IPS-18c (cell line): ENCODE measurements around the gene ING2.
"Not testable (repeated sequence)": the region's sequence is repeated elsewhere in the genome, so short reads cannot be mapped to it uniquely, and the experiment has no call there.

Experiments
- H3K4me3 ChIP-seq: 2 replicates; pipeline ENCODE4 v1.7.0; 2013; ENCODE audit warnings: low read depth, mild to moderate bottlenecking, low read length, moderate library complexity; ENCODE audit not compliant: insufficient read depth
- H3K9me3 ChIP-seq: one replicate; pipeline ENCODE4 v1.6.1; 2013; ENCODE audit warnings: mild to moderate bottlenecking, low read length, moderate library complexity; ENCODE audit not compliant: control insufficient read depth, insufficient read depth

ING2 gene, protein sequence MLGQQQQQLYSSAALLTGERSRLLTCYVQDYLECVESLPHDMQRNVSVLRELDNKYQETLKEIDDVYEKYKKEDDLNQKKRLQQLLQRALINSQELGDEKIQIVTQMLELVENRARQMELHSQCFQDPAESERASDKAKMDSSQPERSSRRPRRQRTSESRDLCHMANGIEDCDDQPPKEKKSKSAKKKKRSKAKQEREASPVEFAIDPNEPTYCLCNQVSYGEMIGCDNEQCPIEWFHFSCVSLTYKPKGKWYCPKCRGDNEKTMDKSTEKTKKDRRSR

GRCh38 chr4:183504930-183505610 lies at the start of gene ING2:
TSS of gene ING2 (plus strand) at chr4:183505058. CDS start at chr4:183505196, 138 bp downstream.
- Histone ChIP-seq H3K4me3 (peak within 1 kb of the TSS; percentile 95), H3K9me3 (no peaks in the 10 kb centered on the region)

GRCh38 chr4:183455431-183456195 lies 49.2 kb upstream of the ING2 start:
- peaks cover 4% of the 10 kb centered on the region for H3K9me3 ChIP-seq
- no peak overlapping the region for H3K4me3 ChIP-seq

DNA sequence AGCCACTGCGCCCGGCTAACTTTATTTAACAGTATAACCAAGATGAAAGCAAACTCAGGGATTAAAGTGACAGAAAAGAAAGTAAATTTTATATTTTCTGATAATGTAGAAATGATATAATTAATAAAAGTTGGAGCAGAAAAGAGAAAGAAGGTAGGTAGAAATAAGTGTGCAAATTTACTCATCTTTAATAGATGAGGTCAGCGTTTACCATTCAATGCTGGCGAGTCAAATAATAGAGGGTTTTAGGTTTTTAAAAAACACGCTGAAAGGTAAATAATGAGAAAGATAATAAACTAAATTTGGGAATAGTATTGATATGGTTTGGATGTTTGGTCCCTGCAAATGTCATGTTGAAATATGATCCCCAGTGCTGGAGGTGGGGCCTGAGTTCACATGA lies 46.9 kb upstream of the ING2 start:
- H3K9me3 ChIP-seq, result peaks cover 2% of the 10 kb centered on the region
- H3K4me3 ChIP-seq, result no peak overlapping the region

- H3K4me3 ChIP-seq, H3K9me3 ChIP-seq: not testable (repeated sequence)
Observed at GRCh38 chr4:183463903-183464619, 40.8 kb upstream of the ING2 start.

- H3K4me3 ChIP-seq, H3K9me3 ChIP-seq: not testable (repeated sequence)
Observed at GRCh38 chr4:183465879-183466278, 39.0 kb upstream of the ING2 start.

DNA sequence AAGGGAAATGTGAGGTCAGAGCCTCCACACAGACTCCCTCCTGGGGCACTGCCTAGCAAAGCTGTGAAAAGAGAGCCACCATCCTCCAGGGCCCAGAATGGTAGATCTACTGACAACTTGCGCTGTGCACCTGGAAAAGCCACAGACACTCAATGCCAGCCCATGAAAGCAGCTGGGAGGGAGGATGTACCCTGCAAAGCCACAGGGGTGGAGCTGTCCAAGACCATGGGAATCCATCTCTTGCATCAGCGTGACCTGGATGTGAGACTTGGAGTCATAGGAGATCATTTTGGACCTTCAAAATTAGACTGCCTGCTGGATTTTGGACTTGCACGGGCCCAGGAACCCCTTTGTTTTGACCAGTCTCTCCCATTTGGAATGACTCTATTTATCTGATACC lies 37.6 kb upstream of the ING2 start:
- no peak overlapping the region for H3K4me3 ChIP-seq
- no peaks in the 10 kb centered on the region for H3K9me3 ChIP-seq

GRCh38 chr4:183468210-183469095 lies 36.4 kb upstream of the ING2 start:
- H3K9me3 ChIP-seq, result no peaks in the 10 kb centered on the region
- no peak overlapping the region for H3K4me3 ChIP-seq

DNA sequence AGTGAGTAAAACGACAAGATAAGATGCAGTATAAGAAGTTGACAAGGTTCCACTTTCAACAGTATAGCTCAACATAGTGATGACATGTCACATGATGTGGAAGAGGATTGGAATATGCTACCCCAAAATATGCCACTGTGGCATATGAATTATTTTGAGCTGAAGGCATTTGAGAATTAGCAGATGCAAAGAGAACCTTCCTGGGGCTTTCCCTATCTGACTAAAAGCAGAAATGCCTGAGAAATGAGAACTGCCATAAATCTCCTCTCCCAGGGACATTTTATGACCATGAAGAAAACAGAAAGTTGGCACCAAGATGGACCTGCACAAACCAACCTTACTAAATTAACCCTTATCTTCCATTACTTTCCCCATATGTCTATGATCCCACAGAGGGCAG lies 35.6 kb upstream of the ING2 start:
- no peaks in the 10 kb centered on the region for H3K9me3 ChIP-seq
- H3K4me3 ChIP-seq, result no peak overlapping the region

DNA sequence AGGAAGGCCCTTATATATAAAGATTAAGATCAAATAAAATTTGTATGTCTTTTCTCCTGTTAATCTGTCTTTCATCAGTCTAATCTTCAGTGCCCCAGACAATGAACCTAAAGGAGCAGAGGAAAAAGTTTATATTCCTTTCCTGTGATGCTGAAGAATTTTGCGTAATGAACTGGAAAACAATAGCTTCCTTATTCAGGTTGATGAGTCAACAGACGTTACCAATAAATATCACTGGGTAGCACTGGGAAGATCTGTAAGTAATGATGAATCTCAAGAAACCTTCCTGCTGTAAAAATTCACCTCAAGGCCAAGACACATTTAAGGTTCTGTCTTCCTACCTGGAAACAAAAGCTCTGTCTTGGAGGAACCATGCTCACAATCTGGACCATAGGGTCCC lies 34.9 kb upstream of the ING2 start:
- H3K4me3 ChIP-seq, result no peak overlapping the region
- no peaks in the 10 kb centered on the region for H3K9me3 ChIP-seq

- no peaks in the 10 kb centered on the region for H3K9me3 ChIP-seq
Observed at GRCh38 chr4:183470821-183471220, 34.0 kb upstream of the ING2 start.

GRCh38 chr4:183471946-183472708 lies 32.7 kb upstream of the ING2 start:
- Histone ChIP-seq H3K9me3 (no peaks in the 10 kb centered on the region), H3K4me3 (no peak overlapping the region)

More at GRCh38 chr4:183470821-183471220, 34.0 kb upstream of the ING2 start:
- H3K4me3 ChIP-seq, result no peak overlapping the region

GRCh38 chr4:183478123-183478522 lies 26.7 kb upstream of the ING2 start:
- no peaks in the 10 kb centered on the region for H3K9me3 ChIP-seq
- no peak overlapping the region for H3K4me3 ChIP-seq

DNA sequence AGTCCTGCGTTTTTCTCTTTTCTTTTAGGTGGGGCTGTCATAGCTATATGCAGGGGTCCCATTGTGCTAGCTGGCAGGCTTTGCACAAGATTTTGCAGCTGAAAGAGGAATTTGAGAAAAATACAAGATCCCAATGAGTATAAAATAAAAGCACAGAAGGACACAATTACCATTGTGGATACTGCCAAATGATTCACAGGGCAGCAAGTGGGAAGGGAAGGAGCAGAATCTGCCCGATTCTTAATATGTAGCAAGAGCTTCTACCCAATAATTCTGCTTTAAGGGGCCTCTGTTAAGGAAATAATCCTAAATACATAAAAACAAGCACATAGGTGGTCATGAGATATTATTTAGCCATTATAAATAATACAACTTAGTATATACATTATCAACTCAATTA lies 25.9 kb upstream of the ING2 start:
- H3K9me3 ChIP-seq, result no peaks in the 10 kb centered on the region
- no peak overlapping the region for H3K4me3 ChIP-seq

- H3K4me3 ChIP-seq, H3K9me3 ChIP-seq: not testable (repeated sequence)
Observed at GRCh38 chr4:183482515-183483095, 22.3 kb upstream of the ING2 start.

DNA sequence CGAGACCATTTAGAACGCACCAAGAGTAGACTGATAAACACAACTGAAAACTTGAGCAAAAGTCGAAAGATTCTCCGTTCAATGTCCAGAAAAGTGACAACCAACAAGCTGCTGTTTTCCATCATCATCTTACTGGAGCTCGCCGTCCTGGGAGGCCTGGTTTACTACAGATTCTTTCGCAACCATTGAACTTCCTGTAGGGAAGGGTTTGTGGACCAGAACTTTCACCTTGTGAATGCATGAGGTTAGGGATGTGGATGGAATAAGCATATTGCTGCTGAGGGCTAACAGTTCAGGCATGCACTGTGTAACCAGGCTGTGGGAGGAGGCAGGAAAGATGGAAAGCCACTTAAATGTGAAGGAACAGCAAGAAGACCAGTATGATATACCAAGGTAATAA lies 20.9 kb upstream of the ING2 start:
- H3K4me3 ChIP-seq, result no peak overlapping the region
- H3K9me3 ChIP-seq, result no peaks in the 10 kb centered on the region
